ENCODE results near the gene CCSER1. TPM values are rescaled to one million over a fixed set of nuclear protein-coding genes. Genes with fewer than 3 reads are reported as not detected.

Gene CCSER1
- total and polyA plus RNA-seq, 2 donors (not counting 1 experiment from before 2014, with no cell fraction given): 10.7 to 39.5 TPM

DNA sequence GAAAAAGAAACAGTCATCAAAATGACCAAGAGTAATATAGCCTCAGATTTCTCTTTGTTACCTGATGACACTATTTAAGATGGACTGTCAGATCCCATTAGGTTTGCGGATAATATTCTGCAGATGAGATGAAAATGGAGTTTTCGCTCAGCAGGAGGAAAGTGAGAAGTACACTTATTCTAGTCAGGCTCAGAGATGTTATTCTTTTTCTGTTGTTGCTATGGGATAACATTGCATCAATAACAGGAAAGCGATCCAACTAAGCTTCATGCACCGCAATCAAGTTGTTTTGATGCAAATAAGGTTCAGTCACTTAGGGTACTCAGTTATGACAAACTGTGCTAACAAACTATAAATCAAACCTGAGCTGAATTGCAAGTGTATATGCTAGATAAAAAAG is 415.0 kb downstream of the CCSER1 start:
- H3K27me3 Mint-ChIP-seq: no peaks in the 10 kb centered on the region
- DNase-seq (no peak), ATAC-seq (ENCODE audit: low read depth) (no peak)
- Histone ChIP-seq H3K27me3 (replicated peaks in 1 of 4; ENCODE audit: control extremely low read depth in 1 of 4, control insufficient read depth in 3 of 4, insufficient read depth in 4 of 4, low read length in 3 of 4) (no peaks in the 10 kb centered on the region), H3K27ac (ENCODE audit: low read length in 2 of 2) (no peak overlapping the region), H3K9ac (ENCODE audit: low read length) (no peak overlapping the region), H3K9me3 (ENCODE audit: control extremely low read depth in 1 of 3, control insufficient read depth in 2 of 3, insufficient read depth in 1 of 3, low read length in 2 of 3) (no peaks in the 10 kb centered on the region), H2AFZ (ENCODE audit: insufficient read depth, low read depth, low read length, poor library complexity, severe bottlenecking) (no peak overlapping the region), H3K4me2 (replicated peaks; ENCODE audit: low read depth, low read length, poor library complexity, severe bottlenecking) (no peak overlapping the region), H3K4me3 (ENCODE audit: control extremely low read depth in 1 of 5, extremely low read depth in 1 of 5, insufficient read depth in 1 of 5, low read depth in 2 of 5, low read length in 4 of 5) (no peak overlapping the region), H4K20me1 (ENCODE audit: control insufficient read depth, insufficient read depth, low read length, poor library complexity, severe bottlenecking) (no peaks in the 10 kb centered on the region), H3K36me3 (replicated peaks in 1 of 2; ENCODE audit: control extremely low read depth in 1 of 2, control insufficient read depth in 1 of 2, extremely low read depth in 1 of 2, insufficient read depth in 2 of 2, low read length in 1 of 2) (no peaks in the 10 kb centered on the region), H3K4me1 (ENCODE audit: control insufficient read depth in 2 of 2, insufficient read depth in 2 of 2, low read length in 2 of 2) (peaks cover 0 to 4% of the 10 kb centered on the region in 2 donors), H3K79me2 (ENCODE audit: control insufficient read depth, insufficient read depth, low read length) (no peaks in the 10 kb centered on the region)
- peaks cover 8% of the 10 kb centered on the region for H3K4me1 Mint-ChIP-seq
- WGBS (ENCODE audit: insufficient coverage): 83% methylated on average over 3 of the region's 4 CpGs
- no peaks in the 10 kb centered on the region for H3K9me3 Mint-ChIP-seq (ENCODE audit: insufficient read depth)
- CTCF ChIA-PET: no interaction called here
- intact Hi-C loops (cut with micrococcal nuclease): no loop called here
- TF ChIP-seq, protein P1, sequence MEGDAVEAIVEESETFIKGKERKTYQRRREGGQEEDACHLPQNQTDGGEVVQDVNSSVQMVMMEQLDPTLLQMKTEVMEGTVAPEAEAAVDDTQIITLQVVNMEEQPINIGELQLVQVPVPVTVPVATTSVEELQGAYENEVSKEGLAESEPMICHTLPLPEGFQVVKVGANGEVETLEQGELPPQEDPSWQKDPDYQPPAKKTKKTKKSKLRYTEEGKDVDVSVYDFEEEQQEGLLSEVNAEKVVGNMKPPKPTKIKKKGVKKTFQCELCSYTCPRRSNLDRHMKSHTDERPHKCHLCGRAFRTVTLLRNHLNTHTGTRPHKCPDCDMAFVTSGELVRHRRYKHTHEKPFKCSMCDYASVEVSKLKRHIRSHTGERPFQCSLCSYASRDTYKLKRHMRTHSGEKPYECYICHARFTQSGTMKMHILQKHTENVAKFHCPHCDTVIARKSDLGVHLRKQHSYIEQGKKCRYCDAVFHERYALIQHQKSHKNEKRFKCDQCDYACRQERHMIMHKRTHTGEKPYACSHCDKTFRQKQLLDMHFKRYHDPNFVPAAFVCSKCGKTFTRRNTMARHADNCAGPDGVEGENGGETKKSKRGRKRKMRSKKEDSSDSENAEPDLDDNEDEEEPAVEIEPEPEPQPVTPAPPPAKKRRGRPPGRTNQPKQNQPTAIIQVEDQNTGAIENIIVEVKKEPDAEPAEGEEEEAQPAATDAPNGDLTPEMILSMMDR (IDR thresholded peaks at IDR 0.05): no peak
- no peak for TF ChIP-seq EZH2 (IDR thresholded peaks at IDR 0.05; ENCODE audit: borderline replicate concordance, insufficient read depth, low read depth, low read length, poor library complexity, severe bottlenecking)
- POLR2A ChIA-PET: no interaction called here
- H3K27ac Mint-ChIP-seq: no peak overlapping the region
- H3K4me3 Mint-ChIP-seq: no peak overlapping the region

DNA sequence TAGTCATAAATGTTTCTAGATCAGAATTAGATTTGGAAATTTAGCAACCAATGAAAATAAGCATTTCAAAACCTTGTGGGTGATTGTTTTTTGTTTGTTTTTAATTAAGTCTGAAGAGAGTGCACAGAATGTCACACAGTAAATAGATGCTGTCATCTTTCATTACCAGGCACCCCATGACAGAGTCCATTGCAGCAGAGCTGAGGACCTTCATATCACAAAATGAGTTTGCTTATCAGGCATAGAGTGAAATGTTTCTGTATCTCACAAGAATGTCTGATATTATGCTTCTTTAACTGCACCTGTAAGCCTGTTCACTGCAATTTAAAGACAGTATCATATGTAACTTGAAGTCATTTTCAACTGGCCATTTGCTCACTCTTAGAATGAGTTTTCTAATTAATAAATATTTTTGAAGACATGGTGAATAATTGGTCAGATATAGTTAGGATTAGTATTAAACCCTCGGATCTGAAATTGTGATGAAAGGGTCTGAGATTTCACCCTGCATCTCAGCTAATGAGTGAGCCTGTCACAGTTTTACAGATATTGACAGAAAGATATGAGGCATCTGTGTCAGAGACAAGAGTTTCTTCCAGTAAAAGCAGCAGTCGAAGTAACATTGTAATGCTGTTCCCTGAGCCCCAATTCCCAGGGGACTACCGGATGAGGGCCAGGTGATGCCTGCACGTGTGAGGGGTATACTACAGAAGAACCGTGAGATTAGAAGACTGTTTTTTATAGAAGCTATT is 416.4 kb downstream of the CCSER1 start:
- H3K36me3 ChIP-seq (replicated peaks in 1 of 2; ENCODE audit: control extremely low read depth in 1 of 2, control insufficient read depth in 1 of 2, extremely low read depth in 1 of 2, insufficient read depth in 2 of 2, low read length in 1 of 2): no peaks in the 10 kb centered on the region
- Mint-ChIP-seq H3K4me1 (peaks cover 10% of the 10 kb centered on the region), H3K9me3 (ENCODE audit: insufficient read depth) (no peaks in the 10 kb centered on the region), H3K4me3 (no peak overlapping the region), H3K27me3 (no peaks in the 10 kb centered on the region), H3K27ac (no peak overlapping the region)
- no peaks in the 10 kb centered on the region for H4K20me1 ChIP-seq (ENCODE audit: control insufficient read depth, insufficient read depth, low read length, poor library complexity, severe bottlenecking)
- H3K27me3 ChIP-seq (replicated peaks in 1 of 4; ENCODE audit: control extremely low read depth in 1 of 4, control insufficient read depth in 3 of 4, insufficient read depth in 4 of 4, low read length in 3 of 4): no peaks in the 10 kb centered on the region
- no peak overlapping the region for H3K4me2 ChIP-seq (replicated peaks; ENCODE audit: low read depth, low read length, poor library complexity, severe bottlenecking)
- ChIA-PET CTCF (no interaction called here), POLR2A (no interaction called here)
- ATAC-seq (ENCODE audit: low read depth) (no peak), DNase-seq (no peak)
- H2AFZ ChIP-seq (ENCODE audit: insufficient read depth, low read depth, low read length, poor library complexity, severe bottlenecking): no peak overlapping the region
- H3K4me3 ChIP-seq (ENCODE audit: control extremely low read depth in 1 of 5, extremely low read depth in 1 of 5, insufficient read depth in 1 of 5, low read depth in 2 of 5, low read length in 4 of 5): no peak overlapping the region
- H3K79me2 ChIP-seq (ENCODE audit: control insufficient read depth, insufficient read depth, low read length): no peaks in the 10 kb centered on the region
- intact Hi-C loops (cut with micrococcal nuclease): no loop called here
- no peak for TF ChIP-seq EZH2 (IDR thresholded peaks at IDR 0.05; ENCODE audit: borderline replicate concordance, insufficient read depth, low read depth, low read length, poor library complexity, severe bottlenecking)
- TF ChIP-seq, protein P1 (IDR thresholded peaks at IDR 0.05): no peak
- H3K4me1 ChIP-seq (ENCODE audit: control insufficient read depth in 2 of 2, insufficient read depth in 2 of 2, low read length in 2 of 2): peaks cover 0 to 4% of the 10 kb centered on the region in 2 donors
- WGBS (ENCODE audit: insufficient coverage): 93% methylated on average over 4 of the region's 5 CpGs
- H3K9me3 ChIP-seq (ENCODE audit: control extremely low read depth in 1 of 3, control insufficient read depth in 2 of 3, insufficient read depth in 1 of 3, low read length in 2 of 3): no peaks in the 10 kb centered on the region
- no peak overlapping the region for H3K27ac ChIP-seq (ENCODE audit: low read length in 2 of 2)
- no peak overlapping the region for H3K9ac ChIP-seq (ENCODE audit: low read length)

All from B cell (primary cell).